NCI-H187 (cell line): ENCODE measurements around the gene GLIS1.

Source experiments
- DNase-seq, 2 experiments: peaks; one replicate each; lab custom pipeline; 2025; lab: John Stamatoyannopoulos, UW

Gene GLIS1

DNA sequence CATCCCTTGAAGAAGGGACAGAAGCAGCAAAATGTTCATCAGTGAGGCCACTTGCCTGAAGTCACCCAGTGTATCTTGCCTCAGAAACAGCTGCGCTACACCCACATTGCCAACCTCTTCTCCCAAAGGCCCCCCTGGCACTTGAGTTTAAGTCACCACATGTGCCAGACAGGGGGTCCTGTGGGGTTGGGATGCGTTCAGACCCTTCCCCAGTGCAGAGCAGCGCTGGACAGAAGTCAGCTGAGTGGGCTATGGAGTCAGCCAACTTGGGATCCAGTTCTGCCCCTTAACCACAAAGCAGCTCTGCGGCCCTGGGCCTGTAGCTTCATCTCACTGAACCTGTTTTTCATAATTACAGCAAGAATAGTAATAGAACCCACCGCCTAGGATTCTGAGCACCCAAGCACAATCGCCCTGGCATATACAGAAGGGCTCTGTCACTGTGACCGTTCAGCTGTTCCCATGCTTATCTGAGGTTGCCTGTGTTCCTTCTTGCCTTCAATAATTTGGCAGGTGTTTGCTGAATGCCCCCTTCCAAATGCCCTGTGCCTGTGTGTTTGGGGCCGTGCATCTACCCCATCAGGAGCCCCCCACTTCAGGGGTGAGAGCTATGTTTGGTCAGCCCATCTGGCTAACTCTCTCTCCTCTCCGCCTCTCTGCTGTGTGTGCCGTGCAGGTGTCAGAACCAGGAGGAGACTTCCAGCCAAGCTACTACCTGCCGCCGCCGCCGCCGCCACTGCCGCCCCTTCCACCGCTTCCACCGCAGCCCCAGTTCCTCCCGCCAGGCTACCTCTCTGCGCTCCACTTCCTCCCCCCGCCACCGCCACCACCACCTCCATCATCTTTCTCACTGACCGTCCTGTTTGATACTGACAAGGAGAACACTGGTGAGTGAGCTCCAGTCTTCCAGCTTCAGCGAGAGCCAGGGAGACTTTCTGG lies 274.7 kb downstream of the GLIS1 start:
- no peak for DNase-seq

DNA sequence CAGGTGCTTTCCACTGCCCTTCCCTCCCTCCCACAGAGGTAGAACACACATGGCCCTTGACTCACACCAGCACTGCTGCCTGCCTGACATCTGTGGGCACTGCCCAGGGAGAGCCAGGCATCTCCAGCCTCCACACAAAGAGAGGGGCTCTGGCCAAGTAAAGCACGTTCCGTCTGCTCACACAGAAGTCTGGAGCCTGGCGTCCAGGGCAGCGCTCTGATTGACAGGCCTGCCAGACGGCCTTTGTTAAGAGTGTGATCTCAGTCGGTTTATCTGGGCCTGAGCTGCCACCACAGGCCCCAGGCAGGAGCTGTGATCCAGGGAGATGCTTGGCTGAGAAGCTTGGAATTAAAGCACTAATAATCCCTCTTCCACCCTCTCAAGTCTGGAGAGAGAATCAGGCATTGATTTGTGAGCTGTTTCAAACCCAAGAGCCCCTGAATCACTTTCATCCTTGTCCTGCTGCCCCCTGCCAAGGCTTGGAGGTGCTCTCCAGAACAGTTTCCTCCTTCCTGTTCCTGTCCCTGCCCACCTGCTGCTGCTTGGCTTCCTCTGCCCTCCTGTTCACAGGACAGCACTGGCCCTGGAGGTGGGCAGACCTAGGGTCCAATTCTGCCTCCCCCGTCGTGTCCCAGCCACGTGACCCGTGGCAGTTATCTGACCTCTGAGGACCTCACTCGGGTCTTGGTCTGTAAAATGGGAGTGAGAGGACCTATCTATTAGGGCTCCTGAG lies 276.0 kb downstream of the GLIS1 start:
- DNase-seq: no peak

GRCh38 chr1:53462193-53462592 lies 276.8 kb downstream of the GLIS1 start:
- DNase-seq: no peak

DNA sequence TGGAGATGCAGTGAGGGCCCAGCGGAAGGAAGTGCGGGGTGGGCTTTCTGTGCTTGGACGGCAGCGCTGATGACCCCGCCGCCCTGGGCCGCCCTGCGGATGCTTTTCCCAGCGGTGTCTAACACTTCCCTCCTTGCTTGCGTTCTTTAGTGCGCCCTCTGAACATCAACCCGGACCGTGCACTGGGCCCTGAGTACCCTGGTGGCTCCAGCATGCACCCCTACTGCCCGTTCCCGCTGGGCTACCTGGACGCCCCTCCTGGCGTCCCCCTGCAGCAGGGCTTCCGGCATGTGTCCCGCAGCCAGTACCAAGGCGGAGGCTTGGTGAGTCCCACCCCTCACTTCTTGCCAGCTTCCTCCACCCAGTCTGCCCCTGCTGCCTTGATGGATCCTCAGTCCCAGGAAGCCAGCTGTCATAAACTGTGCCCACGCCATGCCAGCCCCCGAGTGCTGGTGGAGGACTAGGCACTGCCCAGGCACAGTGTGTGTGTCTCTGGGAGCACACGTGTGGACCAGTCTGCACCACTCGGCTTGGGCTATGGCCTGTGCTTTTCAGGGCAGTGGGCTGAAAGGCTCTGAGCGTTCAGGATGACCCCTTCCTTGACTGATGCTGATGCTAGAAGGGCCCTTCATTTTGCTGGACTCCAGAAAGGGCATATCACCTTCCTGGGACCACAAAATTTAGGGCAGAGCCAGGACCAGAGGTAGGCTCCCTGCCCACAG lies 277.5 kb downstream of the GLIS1 start:
- no peak for DNase-seq

DNA sequence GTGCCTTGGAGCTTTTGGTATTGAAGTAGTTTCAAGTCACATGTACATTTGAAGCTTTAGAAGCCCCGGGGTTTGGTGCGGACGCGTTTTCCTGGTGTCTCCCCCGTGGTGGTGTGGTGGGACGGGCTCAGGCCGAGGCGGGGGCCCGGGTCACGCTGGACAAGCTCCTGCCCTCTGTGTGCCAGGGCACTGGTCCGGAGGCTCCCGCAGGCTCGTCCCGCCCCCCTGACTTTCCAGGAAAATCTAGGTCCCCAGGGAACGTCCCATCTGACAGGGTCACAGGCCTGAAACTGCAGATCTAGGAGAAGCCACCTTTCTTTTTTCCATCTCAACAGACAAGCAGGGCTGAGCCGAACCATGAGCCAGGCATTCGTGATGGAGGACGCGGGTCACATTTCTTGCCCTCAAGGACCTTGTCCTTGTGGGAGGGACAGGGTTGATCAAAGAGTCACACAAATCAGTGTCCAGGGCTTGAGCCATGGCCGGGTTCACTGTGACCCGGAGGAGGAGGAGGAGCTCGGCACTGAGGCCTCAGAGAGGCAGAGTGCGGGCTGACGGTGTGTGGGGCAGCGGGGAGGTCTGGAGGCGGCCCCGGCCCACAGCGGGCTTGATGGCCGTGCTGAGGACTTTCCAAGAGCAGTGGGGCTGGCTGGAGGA lies 278.2 kb downstream of the GLIS1 start:
- no peak for DNase-seq

DNA sequence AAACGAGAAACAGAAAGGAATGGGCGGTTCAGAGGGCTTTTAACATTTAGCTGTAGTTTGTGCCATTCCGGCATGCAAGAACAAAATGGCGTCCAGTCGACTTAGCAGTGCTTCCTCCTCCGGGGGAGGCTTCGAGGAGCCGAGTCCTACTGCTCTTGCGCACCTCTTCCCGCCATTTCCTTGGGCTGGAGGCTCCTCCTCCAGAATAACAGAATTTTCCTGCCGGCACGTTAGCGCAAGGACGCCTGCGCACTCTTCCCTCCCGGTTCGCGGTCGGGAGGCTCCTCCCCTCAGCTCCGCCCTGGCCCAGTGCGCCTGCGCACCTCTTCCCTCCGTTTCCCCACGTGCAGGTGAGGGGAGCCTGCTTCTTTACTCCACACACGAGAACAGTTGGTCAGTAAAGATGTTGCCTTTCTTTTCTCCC lies 278.7 kb downstream of the GLIS1 start:
- no peak for DNase-seq

DNA sequence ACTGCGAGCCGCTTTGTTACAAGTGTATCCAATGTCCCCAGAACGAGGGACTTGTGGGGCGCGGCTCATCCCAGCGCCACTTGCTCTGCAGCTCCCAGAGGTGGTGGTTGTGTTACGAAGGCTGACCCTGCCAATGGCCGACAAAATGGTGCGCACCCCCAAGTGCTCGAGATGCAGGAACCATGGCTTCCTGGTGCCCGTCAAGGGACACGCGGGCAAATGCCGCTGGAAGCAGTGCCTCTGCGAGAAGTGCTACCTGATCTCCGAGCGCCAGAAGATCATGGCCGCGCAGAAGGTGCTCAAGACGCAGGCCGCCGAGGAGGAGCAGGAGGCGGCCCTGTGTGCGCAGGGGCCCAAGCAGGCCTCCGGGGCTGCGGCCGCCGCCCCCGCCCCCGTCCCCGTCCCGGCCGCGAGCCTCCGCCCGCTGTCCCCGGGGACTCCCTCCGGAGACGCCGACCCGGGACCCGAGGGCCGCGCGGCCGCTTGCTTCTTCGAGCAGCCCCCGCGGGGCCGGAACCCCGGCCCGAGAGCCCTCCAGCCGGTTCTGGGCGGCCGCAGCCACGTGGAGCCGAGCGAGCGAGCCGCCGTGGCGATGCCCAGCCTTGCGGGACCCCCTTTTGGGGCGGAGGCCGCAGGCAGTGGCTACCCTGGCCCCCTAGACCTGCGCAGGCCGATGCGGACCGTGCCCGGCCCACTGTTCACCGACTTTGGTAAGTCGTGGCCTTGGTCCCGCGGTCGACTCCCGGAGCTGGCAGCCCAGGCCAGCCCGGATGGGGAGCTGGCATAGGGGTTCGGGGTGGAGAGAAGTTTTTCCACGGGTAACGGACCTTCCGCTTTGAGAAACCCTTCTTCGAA lies 279.4 kb downstream of the GLIS1 start, which contains the start of gene DMRTB1:
Gene DMRTB1 (plus strand): TSS at position 79 of the 855 bp plus-strand sequence. CDS start 55 bp downstream, at position 134.
- no peak for DNase-seq

GRCh38 chr1:53458634-53459033 lies 280.3 kb downstream of the GLIS1 start:
- no peak for DNase-seq
